GM19328 (cell line): Measurements from ENCODE around the gene PLS3.
"Not testable (repeated sequence)": the region's sequence is repeated elsewhere in the genome, so short reads cannot be mapped to it uniquely, and the experiment has no call there.

Experiments used
- ATAC-seq: cut with Tn5 transposase; IDR thresholded peaks from one replicate; pipeline ENCODE4 v1.9.1; 2021; ENCODE audit warnings: mild to moderate bottlenecking, moderate library complexity; ENCODE audit not compliant: unreplicated experiment

PLS3 gene

GRCh38 chrX:115602729-115603389 is 41.9 kb downstream of the PLS3 start:
- no peak for ATAC-seq

GRCh38 chrX:115603534-115604074 is 42.6 kb downstream of the PLS3 start:
- no peak for ATAC-seq

- ATAC-seq = no peak
Observed at GRCh38 chrX:115606861-115607260, 45.9 kb downstream of the PLS3 start.

GRCh38 chrX:115609621-115610020 is 48.6 kb downstream of the PLS3 start:
- no peak for ATAC-seq

- peak; percentile 91 for ATAC-seq
Observed at GRCh38 chrX:115616943-115617563, 56.1 kb downstream of the PLS3 start.

GRCh38 chrX:115622534-115622933 is 61.6 kb downstream of the PLS3 start:
- no peak for ATAC-seq

GRCh38 chrX:115624916-115625315 is 63.9 kb downstream of the PLS3 start:
- no peak for ATAC-seq

- ATAC-seq = no peak
Observed at GRCh38 chrX:115625572-115626301, 64.8 kb downstream of the PLS3 start.

GRCh38 chrX:115630204-115630603 is 69.2 kb downstream of the PLS3 start:
- no peak for ATAC-seq

GRCh38 chrX:115632455-115632854 is 71.5 kb downstream of the PLS3 start:
- ATAC-seq = no peak

GRCh38 chrX:115633397-115633796 is 72.4 kb downstream of the PLS3 start:
- not testable (repeated sequence) for ATAC-seq

GRCh38 chrX:115639334-115639880 is 78.4 kb downstream of the PLS3 start:
- no peak for ATAC-seq

GRCh38 chrX:115642311-115642710 is 81.3 kb downstream of the PLS3 start:
- no peak for ATAC-seq

- no peak for ATAC-seq
Observed at GRCh38 chrX:115642895-115643530, 82.0 kb downstream of the PLS3 start.

GRCh38 chrX:115644397-115644796 is 83.4 kb downstream of the PLS3 start:
- ATAC-seq = not testable (repeated sequence)

- no peak for ATAC-seq
Observed at GRCh38 chrX:115649461-115650063, 88.6 kb downstream of the PLS3 start.

GRCh38 chrX:115650449-115650848 is 89.5 kb downstream of the PLS3 start:
- ATAC-seq = no peak

GRCh38 chrX:115650916-115651315 is 89.9 kb downstream of the PLS3 start:
- no peak for ATAC-seq

GRCh38 chrX:115652221-115652620 is 91.2 kb downstream of the PLS3 start:
- no peak for ATAC-seq

- ATAC-seq = no peak
Observed at GRCh38 chrX:115665122-115665521, 104.1 kb downstream of the PLS3 start.

GRCh38 chrX:115679460-115679859 is 118.5 kb downstream of the PLS3 start:
- no peak for ATAC-seq
